ENCODE results near the gene HOXA13.

HOXA13 gene

GRCh38 chr7:27245798-27246691 is 46.2 kb upstream of the HOXA13 start:
- Histone ChIP-seq H3K4me1 (ENCODE audit: control insufficient read depth in 1 of 2, insufficient read depth in 1 of 2, low read depth in 1 of 2, low read length in 1 of 2) (no peaks in the 10 kb centered on the region), H3K9me3 (no peaks in the 10 kb centered on the region), H3K27ac (no peak overlapping the region), H3K36me3 (no peaks in the 10 kb centered on the region), H3K4me3 (ENCODE audit: low read depth in 1 of 2, low read length in 1 of 2) (no peak overlapping the region), H3K27me3 (peaks cover 100% of the 10 kb centered on the region)
- TF ChIP-seq CTCF (IDR thresholded peaks at IDR 0.05): no peak

GRCh38 chr7:27245124-27245797 is 45.4 kb upstream of the HOXA13 start:
- Histone ChIP-seq H3K27ac (no peak overlapping the region), H3K27me3 (peaks cover 100% of the 10 kb centered on the region), H3K36me3 (no peaks in the 10 kb centered on the region), H3K4me3 (ENCODE audit: low read depth in 1 of 2, low read length in 1 of 2) (no peak overlapping the region), H3K9me3 (no peaks in the 10 kb centered on the region), H3K4me1 (ENCODE audit: control insufficient read depth in 1 of 2, insufficient read depth in 1 of 2, low read depth in 1 of 2, low read length in 1 of 2) (no peaks in the 10 kb centered on the region)
- no peak for TF ChIP-seq CTCF (IDR thresholded peaks at IDR 0.05)

GRCh38 chr7:27244488-27245123 is 44.7 kb upstream of the HOXA13 start:
- Histone ChIP-seq H3K27me3 (peaks cover 100% of the 10 kb centered on the region), H3K27ac (no peak overlapping the region), H3K4me1 (ENCODE audit: control insufficient read depth in 1 of 2, insufficient read depth in 1 of 2, low read depth in 1 of 2, low read length in 1 of 2) (no peaks in the 10 kb centered on the region), H3K36me3 (no peaks in the 10 kb centered on the region), H3K4me3 (ENCODE audit: low read depth in 1 of 2, low read length in 1 of 2) (no peak overlapping the region), H3K9me3 (no peaks in the 10 kb centered on the region)
- no peak for TF ChIP-seq CTCF (IDR thresholded peaks at IDR 0.05)

GRCh38 chr7:27243340-27244163 is 43.7 kb upstream of the HOXA13 start:
- Histone ChIP-seq H3K27me3 (peaks cover 100% of the 10 kb centered on the region), H3K36me3 (no peaks in the 10 kb centered on the region), H3K27ac (no peak overlapping the region), H3K4me1 (ENCODE audit: control insufficient read depth in 1 of 2, insufficient read depth in 1 of 2, low read depth in 1 of 2, low read length in 1 of 2) (no peaks in the 10 kb centered on the region), H3K4me3 (ENCODE audit: low read depth in 1 of 2, low read length in 1 of 2) (no peak overlapping the region), H3K9me3 (no peaks in the 10 kb centered on the region)
- TF ChIP-seq CTCF (IDR thresholded peaks at IDR 0.05): no peak
